Kidney epithelial cell (primary cell): ENCODE measurements around the gene CEP68. TPM values are rescaled to one million over a fixed set of nuclear protein-coding genes. Genes with fewer than 3 reads are reported as not detected.

Experiments
- DNase-seq: peaks from one replicate; pipeline ENCODE4 v3.0.0-alpha.2; 2010; ENCODE audit warnings: low read depth
- H3K27me3 ChIP-seq: 2 replicates; pipeline ENCODE4 v1.6.0; 2011; ENCODE audit warnings: low read length; ENCODE audit not compliant: control insufficient read depth, insufficient read depth
- H3K36me3 ChIP-seq: 2 replicates; pipeline ENCODE4 v1.5.1; 2011; ENCODE audit warnings: low read length; ENCODE audit not compliant: control insufficient read depth, insufficient read depth
- H3K4me3 ChIP-seq: 2 replicates; pipeline ENCODE4 v1.5.1; 2011; ENCODE audit warnings: low read depth, mild to moderate bottlenecking, control low read depth, low read length
- CTCF ChIP-seq: IDR thresholded peaks from 2 replicates; pipeline ENCODE4 v1.5.1; 2011; ENCODE audit warnings: mild to moderate bottlenecking, moderate library complexity, low read length, control low read depth, inconsistent platforms; ENCODE audit not compliant: insufficient read depth, poor library complexity, severe bottlenecking
- total RNA-seq: library from RNA; depleted of rRNA; stranded (reverse); fragments of >200 nt; gene quantifications from 2 replicates; pipeline ENCODE4 v1.2.3, GENCODE V29; 2015

CEP68 gene
- total RNA-seq, 1 donor from 2014 or later = 5.2 TPM

- H3K4me3 ChIP-seq = no peak overlapping the region
- H3K27me3 ChIP-seq = no peaks in the 10 kb centered on the region
- no peak for TF ChIP-seq CTCF
- no peaks in the 10 kb centered on the region for H3K36me3 ChIP-seq
- no peak for DNase-seq
Observed at GRCh38 chr2:65107530-65107929, 51.3 kb downstream of the CEP68 start.

- Histone ChIP-seq H3K36me3 (no peaks in the 10 kb centered on the region), H3K4me3 (no peak overlapping the region), H3K27me3 (no peaks in the 10 kb centered on the region)
- no peak for TF ChIP-seq CTCF
- no peak for DNase-seq
Observed at GRCh38 chr2:65108780-65109179, 52.6 kb downstream of the CEP68 start.

- H3K27me3 ChIP-seq = no peaks in the 10 kb centered on the region
- no peak for TF ChIP-seq CTCF
- no peak for DNase-seq
- no peak overlapping the region for H3K4me3 ChIP-seq
- no peaks in the 10 kb centered on the region for H3K36me3 ChIP-seq
Observed at GRCh38 chr2:65112633-65113032, 56.4 kb downstream of the CEP68 start.

- no peak for DNase-seq
- Histone ChIP-seq H3K27me3 (no peaks in the 10 kb centered on the region), H3K36me3 (no peaks in the 10 kb centered on the region), H3K4me3 (no peak overlapping the region)
- TF ChIP-seq CTCF = no peak
Observed at GRCh38 chr2:65113229-65113628, 57.0 kb downstream of the CEP68 start.

- H3K27me3 ChIP-seq = no peaks in the 10 kb centered on the region
- no peak overlapping the region for H3K4me3 ChIP-seq
- no peak for TF ChIP-seq CTCF
- no peak for DNase-seq
- H3K36me3 ChIP-seq = no peaks in the 10 kb centered on the region
Observed at GRCh38 chr2:65113816-65114215, 57.6 kb downstream of the CEP68 start.

GRCh38 chr2:65114921-65115320 is 58.7 kb downstream of the CEP68 start:
- no peaks in the 10 kb centered on the region for H3K27me3 ChIP-seq
- no peaks in the 10 kb centered on the region for H3K36me3 ChIP-seq
- no peak overlapping the region for H3K4me3 ChIP-seq
- no peak for DNase-seq
- TF ChIP-seq CTCF = no peak
